Measurements from ENCODE around the gene AP3S1. TPM values are rescaled to one million over a fixed set of nuclear protein-coding genes. Genes with fewer than 3 reads are reported as not detected.

Gene AP3S1
- total RNA-seq, 4 donors from 2014 or later: 69.4 to 199 (median 97.3) TPM

DNA sequence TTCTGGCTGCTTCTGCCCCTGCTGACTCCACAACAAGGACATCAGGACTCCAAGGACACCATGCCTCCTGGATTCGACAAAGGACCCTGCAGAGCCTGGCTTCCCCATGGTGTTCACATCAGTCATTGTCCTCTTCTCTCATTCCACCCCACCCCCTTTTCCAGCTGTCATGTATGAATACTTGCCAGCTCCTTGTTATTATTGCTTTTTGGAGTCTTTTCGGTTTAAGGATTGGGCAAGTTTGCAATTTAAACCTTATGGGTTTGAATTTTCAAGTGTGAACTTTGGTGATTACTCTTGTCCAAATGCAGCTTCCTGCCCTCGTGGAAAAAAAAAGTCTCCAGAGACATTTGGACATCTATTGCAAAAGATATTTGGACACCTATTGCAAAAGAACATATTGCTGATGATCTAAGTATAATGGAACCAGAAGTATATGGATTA lies 106.4 kb downstream of the AP3S1 start:
- DNase-seq: no peak
- no peaks in the 10 kb centered on the region for H3K36me3 ChIP-seq
- WGBS, 2 donors: 44 to 47% methylated on average over 3 of the region's 3 CpGs
- TF ChIP-seq POLR2A (IDR thresholded peaks at IDR 0.05): no peak
- TF ChIP-seq, protein P1, sequence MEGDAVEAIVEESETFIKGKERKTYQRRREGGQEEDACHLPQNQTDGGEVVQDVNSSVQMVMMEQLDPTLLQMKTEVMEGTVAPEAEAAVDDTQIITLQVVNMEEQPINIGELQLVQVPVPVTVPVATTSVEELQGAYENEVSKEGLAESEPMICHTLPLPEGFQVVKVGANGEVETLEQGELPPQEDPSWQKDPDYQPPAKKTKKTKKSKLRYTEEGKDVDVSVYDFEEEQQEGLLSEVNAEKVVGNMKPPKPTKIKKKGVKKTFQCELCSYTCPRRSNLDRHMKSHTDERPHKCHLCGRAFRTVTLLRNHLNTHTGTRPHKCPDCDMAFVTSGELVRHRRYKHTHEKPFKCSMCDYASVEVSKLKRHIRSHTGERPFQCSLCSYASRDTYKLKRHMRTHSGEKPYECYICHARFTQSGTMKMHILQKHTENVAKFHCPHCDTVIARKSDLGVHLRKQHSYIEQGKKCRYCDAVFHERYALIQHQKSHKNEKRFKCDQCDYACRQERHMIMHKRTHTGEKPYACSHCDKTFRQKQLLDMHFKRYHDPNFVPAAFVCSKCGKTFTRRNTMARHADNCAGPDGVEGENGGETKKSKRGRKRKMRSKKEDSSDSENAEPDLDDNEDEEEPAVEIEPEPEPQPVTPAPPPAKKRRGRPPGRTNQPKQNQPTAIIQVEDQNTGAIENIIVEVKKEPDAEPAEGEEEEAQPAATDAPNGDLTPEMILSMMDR (IDR thresholded peaks at IDR 0.05): no peak
- no peaks in the 10 kb centered on the region for H3K9me3 ChIP-seq
- H3K27ac ChIP-seq: no peak overlapping the region
- H3K4me3 ChIP-seq: no peak overlapping the region
- H3K27me3 ChIP-seq: no peaks in the 10 kb centered on the region
- intact Hi-C loops (cut with DNase I): no loop called here
- no peaks in the 10 kb centered on the region for H3K4me1 ChIP-seq

- H3K36me3 ChIP-seq: no peaks in the 10 kb centered on the region
- no peak overlapping the region for H3K4me3 ChIP-seq
- no peaks in the 10 kb centered on the region for H3K9me3 ChIP-seq
- H3K27ac ChIP-seq: no peak overlapping the region
- intact Hi-C loops (cut with DNase I): no loop called here
- WGBS, 2 donors: 64 to 81% methylated on average over 1 of the region's 1 CpG
- DNase-seq: no peak
- no peaks in the 10 kb centered on the region for H3K4me1 ChIP-seq
- H3K27me3 ChIP-seq: no peaks in the 10 kb centered on the region
- no peak for TF ChIP-seq POLR2A (IDR thresholded peaks at IDR 0.05)
- TF ChIP-seq, protein P1 (IDR thresholded peaks at IDR 0.05): no peak
These were observed 107.4 kb downstream of the AP3S1 start for GRCh38 chr5:115949096-115949495.

DNA sequence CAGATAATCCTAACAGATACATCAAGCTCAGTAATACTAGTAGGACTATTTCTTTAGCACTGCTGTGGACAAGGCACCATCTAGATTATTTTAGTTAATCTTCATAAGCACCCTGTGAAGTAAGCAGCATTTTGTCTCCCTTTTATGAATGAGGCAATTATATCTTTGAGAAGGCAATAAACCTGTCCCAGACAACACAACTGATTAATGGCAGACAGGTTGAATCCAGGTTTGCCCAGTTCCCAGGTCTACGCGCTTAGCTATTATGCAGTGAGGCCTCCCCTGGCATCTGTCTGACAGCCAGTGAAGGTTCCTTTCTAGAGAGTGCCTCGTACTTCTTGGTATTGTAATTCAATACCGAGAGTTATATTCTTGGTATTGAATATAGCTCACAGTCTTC lies 110.9 kb downstream of the AP3S1 start:
- Histone ChIP-seq H3K27ac (no peak overlapping the region), H3K4me3 (no peak overlapping the region), H3K9me3 (no peaks in the 10 kb centered on the region), H3K27me3 (peaks cover 0 to 9% (median 0%) of the 10 kb centered on the region in 4 donors), H3K36me3 (no peaks in the 10 kb centered on the region), H3K4me1 (no peaks in the 10 kb centered on the region)
- intact Hi-C loops (cut with DNase I): no loop called here
- no peak for TF ChIP-seq POLR2A (IDR thresholded peaks at IDR 0.05)
- TF ChIP-seq, protein P1 (IDR thresholded peaks at IDR 0.05): no peak
- 28 to 84% methylated on average over 4 of the region's 4 CpGs for WGBS, 2 donors
- DNase-seq: no peak

DNA sequence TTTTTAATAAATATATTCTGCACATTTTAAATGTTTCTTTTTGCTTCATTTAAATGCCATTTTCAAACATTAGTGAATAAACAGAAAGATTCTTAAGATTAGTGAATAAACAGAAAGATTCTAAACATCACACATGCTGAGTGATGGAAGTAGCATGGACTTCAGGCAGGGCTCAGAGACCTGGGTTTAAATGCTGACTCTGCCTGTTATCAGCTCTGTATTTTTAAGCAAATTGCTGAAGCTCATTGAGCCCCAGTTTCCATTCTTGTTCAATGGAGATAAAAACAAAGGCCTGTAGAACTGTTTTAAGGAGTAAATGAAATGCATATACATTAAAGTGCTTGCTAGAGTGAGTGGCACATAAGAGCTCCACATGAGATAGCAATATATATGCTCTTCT lies 112.4 kb downstream of the AP3S1 start:
- Histone ChIP-seq H3K36me3 (no peaks in the 10 kb centered on the region), H3K4me3 (no peak overlapping the region), H3K27ac (no peak overlapping the region), H3K9me3 (no peaks in the 10 kb centered on the region), H3K27me3 (peaks cover 0 to 24% (median 0%) of the 10 kb centered on the region in 4 donors), H3K4me1 (no peaks in the 10 kb centered on the region)
- TF ChIP-seq POLR2A (IDR thresholded peaks at IDR 0.05): no peak
- TF ChIP-seq, protein P1 (IDR thresholded peaks at IDR 0.05): no peak
- intact Hi-C loops (cut with DNase I): no loop called here
- no peak for DNase-seq

GRCh38 chr5:115956957-115957356 lies 115.2 kb downstream of the AP3S1 start:
- H3K36me3 ChIP-seq: no peaks in the 10 kb centered on the region
- no peak for DNase-seq
- WGBS, 2 donors: 55 to 82% methylated on average over 6 of the region's 6 CpGs
- no peaks in the 10 kb centered on the region for H3K9me3 ChIP-seq
- intact Hi-C loops (cut with DNase I): no loop called here
- TF ChIP-seq, protein P1 (IDR thresholded peaks at IDR 0.05): no peak
- TF ChIP-seq POLR2A (IDR thresholded peaks at IDR 0.05): no peak
- peaks cover 0 to 8% (median 2%) of the 10 kb centered on the region in 3 donors for H3K4me1 ChIP-seq
- H3K27me3 ChIP-seq: peaks cover 0 to 52% (median 5%) of the 10 kb centered on the region in 4 donors
- H3K27ac ChIP-seq: no peak overlapping the region
- H3K4me3 ChIP-seq: no peak overlapping the region
